GM03348 (cell line): ENCODE measurements around the gene TMEM234.

Experiments used
- DNase-seq: peaks from one replicate; pipeline ENCODE4 v3.0.0; 2012; ENCODE audit warnings: low spot score

The TMEM234 gene

DNA sequence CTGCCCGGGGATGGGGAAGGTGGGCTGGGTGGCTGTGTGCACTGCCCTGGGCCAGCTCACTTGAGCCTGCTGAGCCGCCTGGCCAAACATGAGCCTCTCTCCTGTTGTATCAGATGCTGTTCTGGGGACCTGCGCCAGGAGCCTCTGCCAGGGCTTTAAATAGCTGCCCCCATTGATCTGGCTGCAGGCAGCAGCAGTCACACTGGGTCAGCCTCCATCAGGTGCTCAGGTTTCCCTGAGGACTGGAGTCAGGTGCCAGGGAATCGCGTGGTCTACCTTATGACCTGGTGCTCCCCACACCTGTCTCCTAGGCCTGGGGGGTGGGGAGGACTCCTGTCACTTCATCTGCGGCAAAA is 22.5 kb downstream of the TMEM234 start:
- no peak for DNase-seq

GRCh38 chr1:32199043-32199716 is 23.0 kb downstream of the TMEM234 start:
- no peak for DNase-seq

GRCh38 chr1:32198237-32199042 is 23.7 kb downstream of the TMEM234 start:
- DNase-seq = no peak

DNA sequence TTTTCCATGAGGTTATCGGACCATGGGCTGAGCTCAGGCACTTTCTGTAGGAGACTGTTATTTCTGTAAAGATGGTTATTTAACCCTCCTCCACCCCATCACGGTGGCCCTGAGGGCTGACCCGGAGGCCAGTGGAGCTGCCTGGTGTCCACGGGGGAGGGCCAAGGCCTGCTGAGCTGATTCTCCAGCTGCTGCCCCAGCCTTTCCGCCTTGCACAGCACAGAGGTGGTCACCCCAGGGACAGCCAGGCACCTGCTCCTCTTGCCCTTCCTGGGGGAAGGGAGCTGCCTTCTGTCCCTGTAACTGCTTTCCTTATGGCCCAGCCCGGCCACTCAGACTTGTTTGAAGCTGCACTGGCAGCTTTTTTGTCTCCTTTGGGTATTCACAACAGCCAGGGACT is 24.3 kb downstream of the TMEM234 start:
- no peak for DNase-seq

- DNase-seq = no peak
These were observed 25.1 kb downstream of the TMEM234 start for GRCh38 chr1:32197074-32197473.

DNA sequence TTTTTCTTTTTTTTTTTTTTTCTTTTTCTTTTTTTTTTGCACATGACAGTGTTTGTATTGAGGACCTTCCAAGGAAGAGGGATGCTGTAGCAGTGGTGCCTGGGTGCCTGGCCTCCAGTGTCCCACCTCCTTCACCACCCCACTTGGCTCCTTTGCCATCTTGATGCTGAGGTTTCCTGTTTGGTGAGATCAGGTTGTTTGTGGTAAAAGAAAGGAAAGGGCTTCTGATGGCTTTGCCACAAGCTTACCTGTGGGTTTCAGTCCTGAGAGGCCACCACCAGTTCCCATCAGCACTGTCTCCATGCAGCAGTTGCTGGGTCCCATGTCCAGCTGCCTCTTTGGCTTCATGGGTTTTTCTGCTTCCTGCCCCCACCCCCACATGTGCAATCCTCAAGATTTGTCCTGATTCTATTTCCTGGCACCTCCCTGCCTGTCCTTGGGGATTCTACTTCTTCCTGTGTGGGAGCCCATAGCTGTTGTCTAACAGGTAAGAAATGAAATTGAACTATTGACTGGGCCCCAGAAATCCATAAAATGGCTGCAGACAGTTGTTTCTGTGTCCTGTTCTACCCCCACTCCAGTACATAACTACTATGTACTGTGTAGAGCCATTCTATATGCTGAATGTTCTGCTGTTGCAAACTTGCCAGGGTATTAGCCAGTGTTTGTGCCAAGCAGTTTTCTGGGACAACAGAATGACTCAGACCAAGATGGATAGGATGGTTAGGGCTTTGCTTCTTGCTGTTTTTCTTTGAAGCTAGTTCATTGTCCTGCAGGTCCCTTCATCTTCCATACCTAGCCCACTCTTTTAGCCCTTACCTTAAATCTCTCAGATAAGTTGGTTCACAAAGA is 26.0 kb downstream of the TMEM234 start:
- no peak for DNase-seq

DNA sequence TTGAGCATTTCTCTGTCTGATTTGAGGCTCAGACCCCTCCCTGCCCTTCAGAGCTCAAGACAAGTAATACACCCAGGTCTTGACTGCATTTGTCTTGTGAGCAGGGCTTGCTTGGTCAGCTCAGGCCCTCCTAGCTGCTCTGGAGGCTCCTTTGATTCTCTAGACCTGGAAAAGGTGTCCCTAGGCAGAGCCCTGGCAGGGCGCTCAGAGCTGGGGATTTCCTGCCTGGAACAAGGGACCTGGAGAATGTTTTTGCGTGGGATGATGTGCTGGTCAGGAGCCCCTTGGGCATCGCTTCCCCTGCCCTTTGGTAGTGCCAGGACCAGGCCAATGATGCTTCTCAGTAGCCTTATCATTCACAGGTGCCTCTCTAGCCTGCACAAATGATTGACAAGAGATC is 26.6 kb downstream of the TMEM234 start:
- DNase-seq = no peak

- DNase-seq = no peak
These were observed 27.2 kb downstream of the TMEM234 start for GRCh38 chr1:32194984-32195383.

DNA sequence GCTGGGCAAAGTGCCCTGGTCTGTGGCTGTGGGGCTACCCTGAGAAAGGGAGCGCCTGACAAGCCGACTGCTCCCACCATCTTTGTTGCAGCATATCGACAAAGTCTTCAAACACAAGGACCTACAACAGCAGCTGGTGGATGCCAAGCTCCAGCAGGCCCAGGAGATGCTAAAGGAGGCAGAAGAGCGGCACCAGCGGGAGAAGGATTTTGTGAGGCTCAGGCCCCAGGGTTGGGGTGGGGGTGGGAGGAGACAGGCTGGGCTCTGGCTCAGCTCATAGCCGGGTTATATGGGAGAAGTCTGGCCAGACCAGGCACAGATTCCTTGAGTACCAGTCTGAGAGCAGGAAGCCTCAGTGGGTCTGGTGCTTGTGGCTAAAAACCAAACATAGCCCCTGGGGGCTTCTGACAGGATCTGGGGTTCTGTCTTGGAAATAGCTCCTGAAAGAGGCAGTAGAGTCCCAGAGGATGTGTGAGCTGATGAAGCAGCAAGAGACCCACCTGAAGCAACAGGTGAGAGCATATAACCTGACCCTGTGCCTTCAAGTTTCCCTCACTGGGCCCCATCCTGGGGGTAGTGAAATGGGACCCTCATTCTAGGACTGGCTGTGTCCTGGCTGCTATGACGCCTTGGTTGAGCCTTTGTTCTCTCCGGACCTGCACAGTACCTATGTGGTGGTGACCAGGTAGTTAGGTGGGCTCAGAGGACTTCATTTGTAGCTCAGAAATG is 29.8 kb downstream of the TMEM234 start:
- no peak for DNase-seq

DNA sequence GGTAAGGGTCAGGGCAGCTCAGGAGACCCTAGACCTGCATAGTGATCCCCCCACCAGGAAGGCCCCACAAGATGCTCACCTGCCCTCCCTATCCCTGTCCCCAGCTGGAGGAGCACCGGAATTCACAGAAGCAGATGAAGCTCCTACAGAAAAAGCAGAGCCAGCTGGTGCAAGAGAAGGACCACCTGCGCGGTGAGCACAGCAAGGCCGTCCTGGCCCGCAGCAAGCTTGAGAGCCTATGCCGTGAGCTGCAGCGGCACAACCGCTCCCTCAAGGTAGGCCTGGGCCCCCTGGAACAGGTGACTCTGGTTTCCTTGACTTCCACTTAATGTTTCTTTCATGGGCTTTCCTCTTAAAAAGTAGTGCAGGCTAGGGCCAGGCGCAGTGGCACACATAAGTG is 34.3 kb downstream of the TMEM234 start:
- no peak for DNase-seq

- no peak for DNase-seq
These were observed 35.7 kb downstream of the TMEM234 start for GRCh38 chr1:32186491-32186890.

DNA sequence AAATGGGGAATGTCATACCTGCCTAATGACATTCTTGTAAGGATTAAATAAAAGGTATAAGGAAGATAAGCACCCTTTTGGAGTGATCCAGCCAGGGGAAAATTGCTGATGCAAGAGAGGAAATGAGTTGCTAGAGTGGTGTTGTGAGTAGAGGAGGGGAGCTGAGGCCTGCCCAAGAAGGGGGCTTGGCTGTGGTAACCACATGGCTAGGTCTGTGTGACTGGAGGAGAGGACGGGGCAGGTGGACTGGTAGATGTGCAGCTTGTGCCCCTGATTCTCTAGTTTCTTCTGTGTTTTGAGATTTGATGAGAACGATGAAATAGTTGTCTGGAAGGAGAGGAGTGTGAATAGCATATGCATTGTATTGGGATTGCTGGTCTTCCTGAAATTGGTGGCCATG is 36.1 kb downstream of the TMEM234 start:
- DNase-seq = no peak

GRCh38 chr1:32184650-32185049 is 37.5 kb downstream of the TMEM234 start:
- DNase-seq = no peak

DNA sequence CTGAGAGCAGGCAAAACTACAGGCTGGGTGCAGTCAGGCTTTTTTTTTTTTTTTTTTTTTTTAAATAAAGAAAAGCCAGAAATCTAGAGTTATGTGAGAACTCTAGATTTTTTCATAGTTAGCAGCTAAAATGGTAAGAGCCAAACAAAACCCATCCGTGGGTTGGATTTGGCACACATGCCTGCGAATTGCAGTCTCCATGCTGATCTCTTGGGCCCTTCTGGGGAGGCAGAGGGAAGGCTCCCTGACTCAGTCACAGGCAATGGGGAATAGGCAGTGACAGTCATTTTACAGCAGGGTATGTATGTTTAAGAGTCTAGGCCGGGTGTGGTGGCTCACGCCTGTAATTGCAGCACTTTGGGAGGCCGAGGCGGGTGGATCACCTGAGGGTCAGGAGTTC is 40.1 kb downstream of the TMEM234 start:
- DNase-seq = peak; percentile 44

GRCh38 chr1:32181563-32181962 is 40.6 kb downstream of the TMEM234 start:
- no peak for DNase-seq

DNA sequence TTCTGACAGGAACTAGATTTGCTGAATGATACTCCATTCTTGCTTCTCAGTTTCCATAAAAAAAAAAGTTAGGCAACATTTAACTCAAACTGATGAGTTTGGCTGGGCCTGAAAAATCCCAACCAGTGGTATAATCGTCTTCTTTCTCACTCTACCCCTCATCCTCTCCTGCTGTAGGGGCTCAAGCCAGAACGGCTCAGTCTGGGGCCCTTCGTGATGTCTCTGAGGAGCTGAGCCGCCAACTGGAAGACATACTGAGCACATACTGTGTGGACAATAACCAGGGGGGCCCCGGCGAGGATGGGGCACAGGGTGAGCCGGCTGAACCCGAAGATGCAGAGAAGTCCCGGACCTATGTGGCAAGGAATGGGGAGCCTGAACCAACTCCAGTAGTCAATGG is 41.1 kb downstream of the TMEM234 start:
- DNase-seq = no peak

DNA sequence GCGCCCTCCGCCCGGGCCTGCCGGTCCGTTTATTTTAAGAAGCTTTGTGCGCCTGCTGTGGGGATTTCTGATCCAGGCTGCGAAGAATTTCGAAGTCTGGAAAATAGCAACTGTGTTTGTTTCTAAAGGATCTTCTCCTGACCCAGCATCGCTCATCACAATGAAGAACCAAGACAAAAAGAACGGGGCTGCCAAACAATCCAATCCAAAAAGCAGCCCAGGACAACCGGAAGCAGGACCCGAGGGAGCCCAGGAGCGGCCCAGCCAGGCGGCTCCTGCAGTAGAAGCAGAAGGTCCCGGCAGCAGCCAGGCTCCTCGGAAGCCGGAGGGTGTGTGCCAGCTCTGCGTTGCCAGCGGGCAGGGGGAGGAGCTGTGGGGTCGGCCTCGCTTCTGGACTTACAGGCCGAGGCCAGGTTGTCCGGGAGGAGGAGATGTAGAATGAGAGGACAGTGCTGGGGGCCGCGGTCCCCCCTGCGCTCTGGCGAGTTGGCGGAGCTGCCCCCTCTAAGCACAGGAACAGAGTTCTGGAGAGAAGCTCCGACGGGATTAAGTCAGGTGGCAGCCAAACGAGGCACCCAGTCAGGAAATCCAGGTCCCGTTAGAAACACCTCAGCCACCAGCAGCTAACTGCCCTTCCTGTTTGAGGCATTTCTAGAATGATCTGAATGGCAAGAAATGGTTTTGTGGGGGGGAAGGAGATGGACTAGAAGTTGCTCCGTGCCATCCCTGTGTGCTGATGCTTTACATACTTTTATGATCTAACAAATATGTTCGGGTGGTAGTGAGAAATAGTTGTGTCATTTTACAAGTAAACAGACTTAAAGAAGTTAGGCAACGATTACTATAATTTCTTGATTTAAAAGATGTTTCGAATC is 41.7 kb downstream of the TMEM234 start:
- peak; percentile 77 for DNase-seq

GRCh38 chr1:32179443-32180185 is 42.5 kb downstream of the TMEM234 start, which contains the start of gene TXLNA:
Gene TXLNA (plus strand): TSS chr1:32179675. CDS start chr1:32180346, 671 bp downstream.
- peak; percentile 99 for DNase-seq

DNA sequence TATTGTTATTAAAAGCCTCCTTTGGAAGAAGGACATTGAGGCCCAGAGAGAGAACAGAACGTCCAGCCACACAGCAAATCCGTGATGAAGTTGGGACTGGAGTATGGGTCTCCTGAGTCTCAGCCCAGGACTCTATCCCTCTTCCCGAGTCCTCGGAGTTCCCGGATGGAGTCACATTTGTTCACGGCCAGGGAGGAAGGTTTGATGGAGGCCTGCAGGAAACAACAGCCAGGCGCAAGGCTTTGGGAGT is 43.0 kb downstream of the TMEM234 start:
- no peak for DNase-seq

DNA sequence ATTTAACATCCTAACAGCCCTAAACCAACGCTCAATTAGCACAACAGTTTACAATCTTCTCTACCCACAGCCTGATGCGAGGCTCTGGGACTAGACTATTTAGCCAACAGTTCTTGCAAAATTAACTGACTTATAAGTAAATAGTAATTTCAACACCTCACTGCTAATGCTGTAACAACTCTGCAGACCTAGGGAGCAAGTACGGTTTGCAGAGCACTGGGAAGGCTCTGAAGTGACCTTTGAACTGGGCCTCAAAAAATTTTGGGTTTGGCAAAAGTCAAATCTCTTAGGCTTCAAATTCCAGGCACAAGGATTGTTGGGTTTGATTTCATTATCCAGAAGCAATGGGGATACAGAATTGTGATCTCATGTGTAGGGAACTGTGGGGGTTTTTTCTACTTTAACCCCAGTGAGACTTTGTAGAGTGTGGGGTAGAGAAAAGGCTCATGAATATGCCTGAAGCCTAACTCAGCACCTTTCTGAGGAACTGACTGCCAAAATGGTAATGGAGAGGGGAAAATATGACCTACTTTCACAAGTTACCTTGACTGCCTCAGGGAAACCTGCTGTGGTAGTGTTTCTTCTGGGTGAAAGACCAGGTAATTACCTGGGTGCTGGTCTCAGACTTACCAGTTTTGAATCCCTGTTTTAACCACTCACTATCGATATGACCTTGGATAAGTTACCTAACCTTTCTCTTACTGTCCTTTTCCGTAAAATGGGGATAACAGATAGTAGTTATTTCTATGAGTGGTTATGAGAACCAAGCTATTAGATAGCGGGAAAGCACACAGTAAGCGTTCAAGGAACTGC is 43.6 kb downstream of the TMEM234 start:
- DNase-seq = no peak
